HepG2 (cell line): ENCODE results near the gene TMEM144. TPM values are rescaled to one million over a fixed set of nuclear protein-coding genes. Genes with fewer than 3 reads are reported as not detected.

Source experiments
- ERF ChIP-seq: IDR thresholded peaks from 2 replicates; pipeline ENCODE4 v1.6.1; 2018; ENCODE audit warnings: missing biosample characterization, missing genetic modification reagents
- HNRNPLL ChIP-seq: fragments of 200-400 bp; formaldehyde crosslinking; IDR thresholded peaks from 2 replicates; pipeline ENCODE4 v1.6.1; 2017; ENCODE audit warnings: mild to moderate bottlenecking, low read depth, low read length; ENCODE audit not compliant: poor library complexity, severe bottlenecking
- KDM2A ChIP-seq: sonication (generic); formaldehyde crosslinking; IDR thresholded peaks from 2 replicates; pipeline ENCODE4 v1.4.0; 2020; ENCODE audit warnings: low read depth, missing genetic modification reagents, borderline replicate concordance
- MTF1 ChIP-seq: sonication (generic); formaldehyde crosslinking; IDR thresholded peaks from 2 replicates; pipeline ENCODE4 v1.5.0; 2020; ENCODE audit warnings: missing genetic modification reagents
- MXI1 ChIP-seq: IDR thresholded peaks from 3 replicates; pipeline ENCODE4 v1.6.1; 2012; ENCODE audit warnings: low read depth, low read length, inconsistent platforms, borderline replicate concordance
- NFE2L1 ChIP-seq: sonication (generic); formaldehyde crosslinking; IDR thresholded peaks from 2 replicates; pipeline ENCODE4 v1.4.0; 2020; ENCODE audit warnings: missing genetic modification reagents, mild to moderate bottlenecking, borderline replicate concordance
- NFYC ChIP-seq: IDR thresholded peaks from 2 replicates; pipeline ENCODE4 v1.6.1; 2016; ENCODE audit warnings: missing genetic modification reagents, missing compliant biosample characterization
- PITX1 ChIP-seq: sonication (generic); formaldehyde crosslinking; IDR thresholded peaks from 2 replicates; pipeline ENCODE4 v1.5.1; 2020; ENCODE audit warnings: mild to moderate bottlenecking, missing genetic modification reagents
- RAD21 ChIP-seq: fragments of 450-650 bp; formaldehyde crosslinking; IDR thresholded peaks from 2 replicates; pipeline ENCODE4 v1.5.0; 2020; ENCODE audit warnings: mild to moderate bottlenecking
- SOX5 ChIP-seq: IDR thresholded peaks from 2 replicates; pipeline ENCODE4 v1.6.1; 2016; ENCODE audit warnings: borderline replicate concordance
- STAG1 ChIP-seq: sonication (generic); formaldehyde crosslinking; IDR thresholded peaks from 2 replicates; pipeline ENCODE4 v1.4.0; 2020; ENCODE audit warnings: missing genetic modification reagents
- TBX2 ChIP-seq: sonication (generic); formaldehyde crosslinking; IDR thresholded peaks from 2 replicates; pipeline ENCODE4 v1.5.0; 2020; ENCODE audit warnings: missing genetic modification reagents, mild to moderate bottlenecking, borderline replicate concordance
- TCF7 ChIP-seq: sonication (generic); IDR thresholded peaks from 2 replicates; pipeline ENCODE4 v1.6.1; 2016; ENCODE audit warnings: antibody characterized with exemption, low read depth
- ZMYM4 ChIP-seq: sonication (generic); formaldehyde crosslinking; IDR thresholded peaks from 2 replicates; pipeline ENCODE4 v1.8.1; 2023; ENCODE audit warnings: mild to moderate bottlenecking, missing genetic modification reagents
- ZNF501 ChIP-seq: sonication (generic); formaldehyde crosslinking; IDR thresholded peaks from 2 replicates; pipeline ENCODE4 v1.5.1; 2020; ENCODE audit warnings: mild to moderate bottlenecking, moderate library complexity, missing genetic modification reagents
- ZNF703 ChIP-seq: sonication (generic); formaldehyde crosslinking; IDR thresholded peaks from 2 replicates; pipeline ENCODE4 v1.5.1; 2020; ENCODE audit warnings: missing genetic modification reagents, mild to moderate bottlenecking, moderate library complexity, borderline replicate concordance
- polyA plus RNA-seq, 8 experiments: library from polyadenylated mRNA; depleted of rRNA in 3 of 8; stranded (reverse) in 7 of 8; unstranded in 1 of 8; fragments of >200 nt; fragmentation: Illumina TruSeq in 4 of 8; extraction: Trizol in 4 of 8; gene quantifications; 2 replicates each; pipeline versions ENCODE4 v1.2.1 to v1.2.3, GENCODE V29; 2011 to 2016; ENCODE audit warnings: low read depth in 4 of 8, missing spikeins in 1 of 8, mixed read lengths in 1 of 8; ENCODE audit not compliant: insufficient read depth in 1 of 8
- total RNA-seq, 5 experiments: library from RNA; depleted of rRNA; stranded (reverse); fragments of >200 nt; fragmentation: Illumina TruSeq; extraction: Trizol; gene quantifications; 2 replicates each; pipeline ENCODE4 v1.2.3, GENCODE V29; 2016; ENCODE audit warnings: low read depth in 1 of 5
- TF ChIP-seq, protein P1 (sequence below): IDR thresholded peaks from 2 replicates; pipeline ENCODE4 v1.6.1; 2018; ENCODE audit warnings: missing genetic modification reagents, mild to moderate bottlenecking, missing compliant biosample characterization
- TF ChIP-seq, protein P2 (sequence below): sonication (generic); formaldehyde crosslinking; IDR thresholded peaks from 2 replicates; pipeline ENCODE4 v1.8.0; 2022; ENCODE audit warnings: missing genetic modification reagents, mild to moderate bottlenecking, inconsistent platforms, borderline replicate concordance
- TF ChIP-seq, protein P3 (sequence below): sonication (generic); formaldehyde crosslinking; IDR thresholded peaks from 2 replicates; pipeline ENCODE4 v1.5.0; 2020; ENCODE audit warnings: mild to moderate bottlenecking, missing genetic modification reagents
- TF ChIP-seq, protein P4 (sequence below), 2 experiments: sonication (generic) in 1 of 2; formaldehyde crosslinking in 1 of 2; IDR thresholded peaks; 2 replicates each; pipeline versions ENCODE4 v1.4.0 to v1.6.1; 2018 to 2020; ENCODE audit warnings: missing genetic modification reagents in 2 of 2, borderline replicate concordance in 1 of 2, low read depth in 1 of 2, mild to moderate bottlenecking in 1 of 2, missing biosample characterization in 1 of 2
- TF ChIP-seq, protein P5 (sequence below): sonication (generic); formaldehyde crosslinking; IDR thresholded peaks from 2 replicates; pipeline ENCODE4 v1.8.0; 2022; ENCODE audit warnings: mild to moderate bottlenecking, missing genetic modification reagents, borderline replicate concordance

TMEM144 gene
- total and polyA plus RNA-seq, 2 of the 13 experiments (the other 11 are each of a cell fraction or from before 2014, with no cell fraction given), result 10.9 to 12.3 TPM

DNA sequence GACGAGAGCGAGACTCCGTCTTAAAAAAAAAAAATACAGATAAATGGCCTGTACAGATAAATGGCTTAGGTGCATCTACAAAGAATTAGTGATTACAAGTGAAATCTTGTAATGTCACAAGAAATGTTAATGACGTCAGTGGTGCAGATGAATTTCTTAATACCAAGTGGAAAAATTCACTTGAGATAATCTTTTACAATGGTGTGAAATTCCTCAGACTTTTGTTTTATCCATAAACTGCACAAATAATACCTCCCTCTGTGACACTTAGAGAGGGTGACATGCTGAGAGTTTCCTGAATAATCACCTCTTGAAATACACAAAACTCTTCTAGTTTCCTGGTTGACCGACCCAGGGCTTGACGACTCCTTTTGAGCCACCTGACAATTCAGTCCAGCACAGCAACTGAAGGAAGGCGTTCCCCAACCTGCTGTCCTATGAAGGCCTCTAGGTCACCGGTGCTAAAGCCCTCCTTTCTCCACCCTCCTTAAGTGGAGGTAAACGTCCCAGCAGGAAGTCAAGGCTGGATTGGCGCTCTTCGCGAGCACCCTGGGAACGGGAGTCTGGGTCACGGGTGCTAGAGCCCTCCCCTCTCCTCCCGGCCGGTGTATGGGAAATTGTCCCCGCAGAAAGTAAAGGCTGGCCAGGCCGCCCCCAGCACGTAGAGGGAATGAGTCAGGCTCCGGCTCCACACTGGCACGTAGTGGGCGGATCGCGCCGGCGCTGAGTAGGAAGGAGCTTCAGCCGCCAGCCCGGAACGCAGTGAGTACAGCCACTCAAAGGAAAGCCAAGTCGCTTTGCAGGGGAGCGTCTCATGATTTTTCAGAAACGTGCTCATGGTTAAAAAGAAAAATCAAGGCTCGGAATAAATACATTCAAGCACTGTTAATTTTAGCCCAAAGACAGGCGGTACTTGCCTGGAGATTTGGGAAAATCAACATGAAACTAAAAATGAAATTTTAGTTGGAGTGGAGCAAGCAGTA lies at the start of gene TMEM144 (continued):
- TF ChIP-seq, protein P1, sequence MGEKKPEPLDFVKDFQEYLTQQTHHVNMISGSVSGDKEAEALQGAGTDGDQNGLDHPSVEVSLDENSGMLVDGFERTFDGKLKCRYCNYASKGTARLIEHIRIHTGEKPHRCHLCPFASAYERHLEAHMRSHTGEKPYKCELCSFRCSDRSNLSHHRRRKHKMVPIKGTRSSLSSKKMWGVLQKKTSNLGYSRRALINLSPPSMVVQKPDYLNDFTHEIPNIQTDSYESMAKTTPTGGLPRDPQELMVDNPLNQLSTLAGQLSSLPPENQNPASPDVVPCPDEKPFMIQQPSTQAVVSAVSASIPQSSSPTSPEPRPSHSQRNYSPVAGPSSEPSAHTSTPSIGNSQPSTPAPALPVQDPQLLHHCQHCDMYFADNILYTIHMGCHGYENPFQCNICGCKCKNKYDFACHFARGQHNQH (CRISPR knock-in tag), result peak; percentile 49; the same call in 1 of the 2 replicates
- no peak for TF ChIP-seq MTF1 (CRISPR knock-in tag)
- no peak for TF ChIP-seq NFE2L1 (CRISPR knock-in tag)
- TF ChIP-seq ZNF501 (CRISPR knock-in tag), result peak; percentile 82
- peak; percentile 39; the same call in 1 of the 3 replicates for TF ChIP-seq MXI1
- TF ChIP-seq STAG1 (CRISPR knock-in tag), result no peak
- TF ChIP-seq, protein P2, sequence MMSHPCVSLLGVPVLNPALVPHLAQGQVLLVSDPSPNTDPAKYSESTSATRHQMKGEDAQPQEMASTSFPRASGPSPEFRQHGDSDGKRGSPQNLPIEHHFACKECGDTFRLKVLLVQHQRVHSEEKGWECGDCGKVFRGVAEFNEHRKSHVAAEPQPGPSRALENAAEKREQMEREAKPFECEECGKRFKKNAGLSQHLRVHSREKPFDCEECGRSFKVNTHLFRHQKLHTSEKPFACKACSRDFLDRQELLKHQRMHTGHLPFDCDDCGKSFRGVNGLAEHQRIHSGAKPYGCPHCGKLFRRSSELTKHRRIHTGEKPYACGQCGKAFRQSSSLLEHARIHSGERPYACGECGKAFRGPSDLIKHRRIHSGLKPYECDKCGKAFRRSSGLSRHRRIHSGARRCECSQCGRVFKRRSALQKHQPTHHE (CRISPR knock-in tag), result no peak
- TF ChIP-seq ERF (CRISPR knock-in tag), result peak; percentile 58; the same call in 1 of the 2 replicates
- TF ChIP-seq, protein P3, sequence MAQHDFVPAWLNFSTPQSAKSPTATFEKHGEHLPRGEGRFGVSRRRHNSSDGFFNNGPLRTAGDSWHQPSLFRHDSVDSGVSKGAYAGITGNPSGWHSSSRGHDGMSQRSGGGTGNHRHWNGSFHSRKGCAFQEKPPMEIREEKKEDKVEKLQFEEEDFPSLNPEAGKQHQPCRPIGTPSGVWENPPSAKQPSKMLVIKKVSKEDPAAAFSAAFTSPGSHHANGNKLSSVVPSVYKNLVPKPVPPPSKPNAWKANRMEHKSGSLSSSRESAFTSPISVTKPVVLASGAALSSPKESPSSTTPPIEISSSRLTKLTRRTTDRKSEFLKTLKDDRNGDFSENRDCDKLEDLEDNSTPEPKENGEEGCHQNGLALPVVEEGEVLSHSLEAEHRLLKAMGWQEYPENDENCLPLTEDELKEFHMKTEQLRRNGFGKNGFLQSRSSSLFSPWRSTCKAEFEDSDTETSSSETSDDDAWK (CRISPR knock-in tag), result no peak
- TF ChIP-seq KDM2A (CRISPR knock-in tag), result peak; percentile 85
- TF ChIP-seq HNRNPLL, result peak; percentile 81
- no peak; the same call in 1 of the 2 replicates for TF ChIP-seq NFYC (CRISPR knock-in tag)
- no peak for TF ChIP-seq ZNF703
- no peak for TF ChIP-seq TCF7
- TF ChIP-seq, protein P4, sequence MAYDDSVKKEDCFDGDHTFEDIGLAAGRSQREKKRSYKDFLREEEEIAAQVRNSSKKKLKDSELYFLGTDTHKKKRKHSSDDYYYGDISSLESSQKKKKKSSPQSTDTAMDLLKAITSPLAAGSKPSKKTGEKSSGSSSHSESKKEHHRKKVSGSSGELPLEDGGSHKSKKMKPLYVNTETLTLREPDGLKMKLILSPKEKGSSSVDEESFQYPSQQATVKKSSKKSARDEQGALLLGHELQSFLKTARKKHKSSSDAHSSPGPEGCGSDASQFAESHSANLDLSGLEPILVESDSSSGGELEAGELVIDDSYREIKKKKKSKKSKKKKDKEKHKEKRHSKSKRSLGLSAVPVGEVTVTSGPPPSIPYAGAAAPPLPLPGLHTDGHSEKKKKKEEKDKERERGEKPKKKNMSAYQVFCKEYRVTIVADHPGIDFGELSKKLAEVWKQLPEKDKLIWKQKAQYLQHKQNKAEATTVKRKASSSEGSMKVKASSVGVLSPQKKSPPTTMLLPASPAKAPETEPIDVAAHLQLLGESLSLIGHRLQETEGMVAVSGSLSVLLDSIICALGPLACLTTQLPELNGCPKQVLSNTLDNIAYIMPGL (CRISPR knock-in tag; IDR thresholded peaks at IDR 0.05; ENCODE audit: borderline replicate concordance in 1 of 2, low read depth in 1 of 2), result peak in 1 of 2 experiments; percentile 53; a peak in 1 of 4 replicates
- peak; percentile 81 for TF ChIP-seq ZMYM4 (CRISPR knock-in tag)
- peak; percentile 33; the same call in 1 of the 2 replicates for TF ChIP-seq SOX5 (CRISPR knock-in tag)
- TF ChIP-seq RAD21 (CRISPR knock-in tag), result peak; percentile 38; the same call in 1 of the 2 replicates
- 0 out of 2 replicates have a peak, but pooled peaks have one; percentile 47 for TF ChIP-seq PITX1 (CRISPR knock-in tag)
- TF ChIP-seq TBX2 (CRISPR knock-in tag), result peak; percentile 72
- TF ChIP-seq, protein P5, sequence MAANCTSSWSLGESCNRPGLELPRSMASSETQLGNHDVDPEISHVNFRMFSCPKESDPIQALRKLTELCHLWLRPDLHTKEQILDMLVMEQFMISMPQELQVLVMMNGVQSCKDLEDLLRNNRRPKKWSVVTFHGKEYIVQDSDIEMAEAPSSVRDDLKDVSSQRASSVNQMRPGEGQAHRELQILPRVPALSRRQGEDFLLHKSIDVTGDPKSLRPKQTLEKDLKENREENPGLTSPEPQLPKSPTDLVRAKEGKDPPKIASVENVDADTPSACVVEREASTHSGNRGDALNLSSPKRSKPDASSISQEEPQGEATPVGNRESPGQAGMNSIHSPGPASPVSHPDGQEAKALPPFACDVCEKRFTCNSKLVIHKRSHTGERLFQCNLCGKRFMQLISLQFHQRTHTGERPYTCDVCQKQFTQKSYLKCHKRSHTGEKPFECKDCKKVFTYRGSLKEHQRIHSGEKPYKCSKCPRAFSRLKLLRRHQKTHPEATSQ, result no peak
